Amniotic epithelial cell (primary cell): Measurements from ENCODE around the gene FOSL1.
"Not testable (repeated sequence)": the region's sequence is repeated elsewhere in the genome, so short reads cannot be mapped to it uniquely, and the experiment has no call there.

Experiments used
- DNase-seq: peaks from one replicate; pipeline ENCODE4 v3.0.0-alpha.2; 2010; ENCODE audit warnings: low read depth

The FOSL1 gene

GRCh38 chr11:65852508-65853245, 47.5 kb downstream of the FOSL1 start:
- DNase-seq, result no peak

- DNase-seq, result no peak
Observed at GRCh38 chr11:65851811-65852507, 48.2 kb downstream of the FOSL1 start.

DNA sequence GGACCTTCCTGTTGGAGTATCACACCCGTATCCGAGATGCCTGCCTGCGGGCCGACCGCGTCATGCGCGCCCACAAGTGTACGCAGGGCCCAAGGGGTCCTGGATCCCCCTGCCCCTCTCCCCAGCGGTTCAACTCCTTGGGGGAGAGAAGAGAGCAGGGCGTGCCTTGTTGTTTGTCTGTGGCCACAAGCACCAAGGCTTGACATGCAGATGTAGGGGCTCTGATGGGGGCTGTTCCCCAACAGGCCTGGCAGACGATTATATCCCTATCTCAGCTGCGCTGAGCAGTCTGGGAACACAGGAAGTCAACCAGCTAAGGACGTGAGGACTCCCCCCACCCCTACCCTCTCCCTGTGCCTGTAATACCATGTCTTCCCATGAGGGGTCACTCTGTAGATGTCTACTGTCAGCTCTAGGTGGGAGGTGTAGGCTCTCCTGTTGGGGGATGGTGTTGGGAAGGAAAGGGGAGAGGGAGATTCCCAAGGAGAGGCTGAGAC, 49.1 kb downstream of the FOSL1 start:
- DNase-seq, result peak; percentile 34

- no peak for DNase-seq
Observed at GRCh38 chr11:65850217-65851082, 49.7 kb downstream of the FOSL1 start.

DNA sequence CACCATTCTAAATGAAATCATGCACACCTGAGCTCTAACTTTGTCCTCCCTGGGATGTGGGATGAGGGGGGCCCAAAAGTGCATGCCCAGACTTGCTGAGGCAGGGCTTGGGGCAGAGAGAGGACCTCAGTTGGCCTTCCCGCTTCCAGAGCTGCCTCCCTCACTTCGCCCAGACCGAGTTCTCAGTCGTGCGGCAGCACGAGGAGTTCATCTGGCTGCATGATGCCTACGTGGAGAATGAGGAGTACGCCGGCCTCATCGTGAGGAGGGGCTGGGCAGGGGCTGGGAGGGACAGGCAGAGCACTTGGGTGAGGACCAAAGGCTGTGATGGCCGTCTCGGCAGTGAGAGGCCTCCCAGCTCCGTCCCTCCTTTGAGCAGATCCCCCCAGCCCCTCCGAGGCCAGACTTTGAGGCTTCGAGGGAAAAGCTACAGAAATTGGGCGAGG, 50.4 kb downstream of the FOSL1 start:
- DNase-seq, result no peak

GRCh38 chr11:65849366-65849765, 50.8 kb downstream of the FOSL1 start:
- DNase-seq, result no peak

DNA sequence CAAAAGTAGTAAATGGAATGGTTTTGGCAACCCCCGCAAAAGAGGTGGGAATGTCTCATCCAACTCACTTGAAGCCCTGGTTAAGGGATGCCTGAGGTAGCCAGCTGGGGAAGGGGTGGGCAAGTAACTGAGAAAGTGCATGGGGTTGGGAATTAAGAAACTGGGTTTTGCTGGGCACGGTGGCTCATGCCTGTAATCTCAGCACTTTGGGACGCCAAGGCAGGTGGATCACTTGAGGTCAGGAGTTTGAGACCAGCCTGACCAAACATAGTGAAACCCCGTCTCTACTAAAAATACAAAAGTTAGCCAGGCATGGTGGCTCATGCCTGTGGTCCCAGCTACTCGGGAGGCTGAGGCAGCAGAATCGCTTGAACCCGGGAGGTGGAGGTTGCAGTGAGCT, 51.5 kb downstream of the FOSL1 start:
- DNase-seq, result not testable (repeated sequence)

DNA sequence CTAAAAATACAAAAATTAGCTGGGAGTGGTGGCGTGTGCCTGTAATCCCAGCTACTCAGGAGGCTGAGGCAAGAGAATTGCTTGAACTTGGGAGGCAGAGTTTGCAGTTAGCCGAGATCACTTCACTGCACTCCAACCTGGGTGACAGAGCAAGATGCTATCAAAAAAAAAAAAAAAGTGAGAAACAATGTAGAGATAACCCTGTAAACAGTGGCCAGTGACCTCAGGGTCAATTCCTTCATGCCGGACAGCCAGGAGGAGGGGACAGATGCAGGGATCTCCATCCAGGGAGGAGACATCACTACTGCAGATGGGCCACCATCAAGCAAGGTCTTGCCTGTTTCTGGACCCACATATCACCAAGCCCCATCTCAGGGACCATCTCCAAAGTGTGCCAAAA, 52.4 kb downstream of the FOSL1 start:
- DNase-seq, result no peak

DNA sequence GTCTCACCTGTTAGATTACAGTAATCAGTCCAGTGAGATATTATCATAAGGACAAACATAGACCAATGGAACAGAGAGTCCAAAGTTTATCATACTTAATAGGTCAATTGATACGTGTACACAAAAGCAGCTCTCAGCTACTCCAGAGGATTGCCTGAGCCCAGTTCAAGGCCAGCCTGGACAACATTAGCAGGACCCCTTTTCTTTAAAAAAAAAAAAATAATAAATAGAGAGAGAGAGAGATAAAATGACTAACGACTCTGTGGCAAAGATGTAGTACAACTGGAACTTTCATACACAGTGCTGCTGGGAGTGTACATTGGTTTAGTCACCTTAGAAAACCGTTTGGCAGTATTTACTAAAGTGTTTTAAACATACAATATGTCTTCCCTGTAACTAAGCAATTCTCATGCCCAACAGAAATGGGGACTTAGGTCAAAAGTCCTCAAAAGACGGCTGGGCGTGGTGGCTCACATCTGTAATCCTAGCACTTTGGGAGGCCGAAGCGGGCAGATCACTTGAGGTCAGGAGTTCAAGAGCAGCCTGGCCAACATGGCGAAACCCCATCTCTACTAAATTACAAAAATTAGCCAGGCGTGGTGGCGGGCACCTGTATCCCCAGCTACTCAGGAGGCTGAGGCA, 55.8 kb downstream of the FOSL1 start:
- DNase-seq, result no peak

DNA sequence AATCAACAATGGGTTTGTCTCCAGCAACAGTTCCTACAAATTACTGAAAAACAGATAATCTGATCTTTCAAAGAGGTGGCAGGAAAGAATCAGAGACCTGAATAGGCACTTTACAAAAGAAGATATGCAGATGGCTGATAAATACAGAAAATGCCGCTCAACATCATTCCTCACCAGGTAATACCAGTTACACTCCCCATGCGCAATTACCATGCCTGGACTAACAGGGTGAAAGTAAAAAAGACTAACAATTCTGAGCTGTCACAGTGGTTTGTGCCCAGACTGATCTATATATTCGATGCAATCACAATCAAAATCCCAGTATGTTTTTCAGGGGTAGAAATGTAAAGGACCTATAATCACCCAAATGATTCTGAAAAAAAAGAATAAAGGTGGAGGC, 56.4 kb downstream of the FOSL1 start:
- DNase-seq, result no peak

GRCh38 chr11:65842144-65842543, 58.0 kb downstream of the FOSL1 start:
- no peak for DNase-seq
